Measurements from ENCODE around the gene KCNJ18.
"Not testable (repeated sequence)": the region's sequence is repeated elsewhere in the genome, so short reads cannot be mapped to it uniquely, and the experiment has no call there.

Gene KCNJ18

DNA sequence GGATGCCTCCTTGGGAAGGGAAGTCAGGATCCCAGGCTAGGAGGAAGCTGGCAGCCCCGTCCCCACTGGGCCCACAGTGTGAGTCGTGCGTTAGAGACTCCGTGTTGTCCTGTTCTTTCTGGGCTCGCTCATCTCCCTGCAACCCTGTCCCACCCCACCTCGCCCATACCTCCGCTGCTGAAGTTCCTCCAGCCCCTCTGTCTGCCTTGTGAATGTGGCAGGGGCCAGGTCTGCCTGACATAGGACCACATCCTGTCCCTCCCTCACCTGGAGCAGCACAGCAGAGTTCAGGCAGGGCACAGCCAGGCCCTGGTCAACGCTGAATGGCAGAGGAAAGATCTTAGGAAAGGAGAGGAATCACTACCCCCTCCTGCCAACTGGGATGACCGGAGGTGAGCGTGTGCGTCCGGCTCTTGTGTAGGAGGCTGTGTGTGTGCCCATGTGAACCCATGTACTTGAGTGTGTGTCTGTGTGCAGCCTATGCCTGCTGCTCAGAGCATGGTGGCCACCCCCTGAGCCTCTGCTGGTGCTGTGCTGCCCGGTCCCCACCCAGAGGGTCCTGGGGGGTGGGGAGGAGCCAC, 12.8 kb downstream of the KCNJ18 start:
- DNase-seq: no peak

DNA sequence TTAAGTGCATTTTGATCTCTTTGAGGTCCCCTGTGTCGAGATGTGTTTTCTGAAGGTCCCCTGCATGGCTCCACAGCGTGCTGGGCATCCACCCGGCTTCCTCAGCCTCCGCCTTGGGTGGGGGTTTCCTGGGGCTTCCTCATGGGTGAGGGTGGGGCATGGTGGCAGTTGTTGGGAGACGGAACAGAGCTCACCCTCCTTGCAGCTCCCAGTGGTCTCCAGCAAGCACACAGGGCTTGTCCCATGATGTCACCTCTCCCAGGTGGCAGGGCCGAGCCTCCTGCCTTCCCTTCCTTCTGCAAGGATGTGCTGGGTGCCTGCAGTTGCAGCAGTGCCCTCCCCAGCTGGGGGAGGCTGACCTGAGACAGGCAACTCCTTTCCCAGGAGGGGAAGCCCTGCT, 13.4 kb downstream of the KCNJ18 start:
- not testable (repeated sequence) for DNase-seq

DNA sequence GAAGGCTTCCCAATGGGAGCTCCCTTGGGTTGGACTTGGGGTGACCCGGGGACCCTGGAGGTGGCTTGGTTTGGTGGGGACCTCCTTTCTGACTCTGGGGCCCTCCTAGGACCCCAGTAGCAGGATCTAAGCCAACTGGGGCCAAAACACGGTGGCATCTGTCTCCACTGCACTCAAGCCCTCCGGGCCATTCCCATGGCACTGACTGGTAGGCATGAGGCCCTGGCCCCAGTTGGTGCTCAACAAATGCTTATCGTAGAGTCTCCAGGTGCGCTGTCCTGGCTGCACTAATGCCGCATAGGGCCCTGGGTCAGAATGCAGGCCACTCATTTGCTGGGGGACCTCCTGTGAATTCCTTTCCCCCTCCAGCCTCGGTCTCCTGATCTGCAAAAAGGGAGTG, 14.2 kb downstream of the KCNJ18 start:
- not testable (repeated sequence) for DNase-seq

DNA sequence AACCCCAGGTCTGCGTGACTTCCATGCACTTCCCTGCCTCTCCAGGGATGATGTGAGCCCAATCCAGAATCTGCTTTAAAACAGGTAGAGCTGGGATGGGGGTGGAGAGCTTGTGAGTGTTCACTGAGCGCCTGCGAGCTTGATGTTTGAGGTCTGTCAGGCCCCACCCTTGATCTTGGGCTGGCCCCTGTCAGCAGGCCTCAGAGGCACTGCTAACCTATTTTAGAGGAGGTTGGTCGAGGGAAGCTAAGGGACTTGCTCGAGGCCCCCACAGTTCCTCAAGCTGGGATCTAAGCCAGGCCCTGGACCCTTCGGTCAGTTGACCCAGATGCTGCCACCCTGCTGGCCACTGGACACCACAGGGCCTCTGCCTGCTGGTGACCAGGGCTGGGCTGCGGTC, 14.8 kb downstream of the KCNJ18 start:
- DNase-seq: not testable (repeated sequence)

DNA sequence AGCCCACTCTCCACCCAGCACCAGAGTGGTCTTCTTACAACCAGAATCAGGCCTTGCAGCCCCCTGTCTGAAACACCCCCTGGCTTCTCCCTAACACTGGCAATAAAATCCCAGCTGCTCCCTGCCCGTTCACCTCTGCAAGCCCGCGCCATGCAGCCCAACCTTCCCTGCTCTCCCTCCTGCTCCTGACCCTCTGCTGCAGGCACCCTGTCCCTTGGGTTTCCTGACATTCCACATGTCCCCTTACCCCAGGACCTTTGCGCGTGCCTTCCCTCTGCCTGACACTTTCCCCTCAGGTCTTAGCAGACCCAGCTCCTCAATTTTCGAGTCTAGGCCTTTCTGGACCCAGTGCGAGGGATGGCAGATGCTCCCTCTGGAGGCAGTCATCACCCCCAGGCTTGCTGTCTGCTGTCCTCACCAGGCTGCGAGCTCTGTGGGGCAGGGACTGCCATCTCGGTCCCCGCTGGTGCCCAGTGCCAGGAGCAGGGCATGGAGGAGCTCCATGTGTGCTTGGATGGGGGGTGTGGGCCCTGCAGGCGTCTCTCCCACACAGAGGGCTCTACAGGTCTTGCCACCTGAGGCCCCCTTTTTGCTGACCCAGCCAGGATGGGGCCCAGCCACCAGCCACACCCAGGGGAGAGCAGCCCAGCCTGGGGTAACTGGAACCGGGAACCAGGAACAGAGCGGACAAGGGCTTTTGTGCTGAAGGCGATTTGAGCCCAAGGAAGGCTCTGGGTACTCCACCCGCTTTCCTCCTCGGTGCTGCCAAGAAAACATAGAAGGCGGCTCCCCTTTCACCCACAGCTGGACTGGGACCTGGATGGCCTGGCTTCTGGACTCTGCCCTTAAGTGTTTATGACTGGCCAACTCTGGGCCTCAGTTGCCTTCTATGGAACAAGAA, 15.6 kb downstream of the KCNJ18 start:
- DNase-seq: not testable (repeated sequence)

DNA sequence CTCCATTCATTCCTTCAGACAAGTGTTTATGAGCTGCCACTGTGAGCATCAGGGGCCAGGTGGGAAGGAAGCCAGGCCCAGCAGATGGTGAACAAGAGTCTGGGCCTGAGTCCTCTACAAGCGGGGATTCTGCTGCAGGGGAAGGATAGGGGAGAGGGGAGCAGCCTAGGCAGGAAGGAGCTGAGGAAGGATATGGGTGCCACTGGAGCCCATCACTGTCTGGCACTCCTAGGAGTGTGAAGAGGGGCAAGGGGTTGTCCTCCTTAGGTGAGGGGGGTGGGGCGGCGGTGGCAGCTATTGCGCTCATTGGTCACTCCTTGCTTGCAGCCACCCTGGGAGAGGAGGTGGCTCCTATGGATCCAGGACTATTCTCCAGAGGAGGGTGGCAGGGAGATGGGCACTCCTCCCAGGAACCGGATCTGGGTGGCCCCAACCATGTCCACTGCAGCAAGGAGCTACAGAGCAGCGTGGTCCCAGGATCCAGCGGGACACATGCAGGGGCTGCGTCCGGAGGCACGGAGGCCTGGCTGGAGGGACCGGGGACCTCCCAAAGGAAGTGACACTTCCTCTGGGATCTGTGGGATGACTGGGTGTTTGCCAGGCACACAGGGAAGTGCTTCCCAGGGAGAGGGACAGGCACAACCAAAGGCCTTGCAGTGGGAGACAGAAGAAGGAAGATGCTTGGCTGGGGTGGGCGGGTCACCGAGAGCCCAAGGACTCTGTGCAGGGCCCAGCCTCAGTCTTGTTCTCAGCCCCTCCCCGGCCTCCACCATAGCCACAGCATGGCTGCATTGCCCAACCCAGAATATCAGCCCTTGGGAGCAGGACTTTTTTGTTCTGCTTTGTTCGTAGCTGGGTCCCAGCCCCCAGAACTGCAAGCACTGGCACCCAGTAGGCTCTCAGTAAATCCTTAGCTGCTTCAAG, 16.6 kb downstream of the KCNJ18 start:
- not testable (repeated sequence) for DNase-seq

DNA sequence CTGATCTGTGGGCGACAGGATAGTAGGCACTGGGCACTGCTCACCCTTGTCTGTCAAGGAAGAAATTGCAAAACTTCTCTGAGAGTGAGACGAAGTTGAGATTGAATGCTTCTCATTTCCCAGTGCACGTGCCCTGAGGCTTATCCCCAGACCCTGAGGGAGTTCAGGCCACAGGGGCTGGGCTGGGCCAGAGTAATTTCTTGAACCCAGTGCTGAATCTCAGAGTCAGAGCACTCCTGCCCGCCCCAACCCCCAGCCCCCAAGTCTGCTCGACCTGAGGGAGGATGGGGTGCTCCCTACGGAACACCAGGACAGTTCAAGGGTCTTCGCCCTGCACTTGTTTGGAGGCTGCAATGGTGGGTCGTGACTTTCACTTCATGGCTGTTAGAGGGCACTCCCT, 17.7 kb downstream of the KCNJ18 start:
- DNase-seq: not testable (repeated sequence)

DNA sequence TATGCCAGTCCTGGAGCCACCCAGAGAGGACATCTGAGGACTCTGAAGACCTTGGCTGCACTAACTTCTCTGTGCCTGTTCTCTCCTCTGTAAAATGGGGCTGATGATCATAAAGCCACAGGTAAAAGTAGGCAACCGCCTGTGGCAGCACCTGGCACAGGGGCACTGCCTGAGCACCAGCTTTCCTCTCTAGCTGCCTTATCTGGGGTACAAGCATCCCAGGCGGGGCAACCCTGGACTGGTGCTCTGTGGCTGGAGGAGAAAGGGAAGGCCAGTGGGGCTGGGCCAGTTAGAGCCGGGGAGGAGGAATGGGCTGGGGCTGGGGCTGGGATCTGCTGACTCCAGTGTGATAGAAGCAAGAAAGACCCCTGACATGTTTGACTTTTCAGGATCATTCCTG, 18.2 kb downstream of the KCNJ18 start:
- not testable (repeated sequence) for DNase-seq

DNA sequence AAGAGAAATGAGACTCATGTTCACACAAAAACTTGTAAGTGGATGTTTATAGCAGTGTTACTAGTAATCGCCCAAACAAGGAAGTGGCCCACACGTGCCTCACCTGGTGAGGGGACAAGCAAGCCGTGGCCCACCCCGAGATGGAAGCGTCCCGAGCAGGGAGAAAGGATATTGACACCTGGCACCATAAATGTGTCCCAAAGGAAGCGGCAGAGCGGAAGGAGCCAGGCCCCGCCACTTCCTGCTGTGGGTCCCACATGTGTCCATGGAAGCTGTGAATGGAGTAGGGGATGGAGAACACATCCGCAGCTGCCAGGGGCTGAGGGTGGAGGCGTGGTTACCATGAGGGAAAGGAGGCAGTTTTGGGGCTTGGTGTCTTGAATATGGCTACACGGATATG, 18.9 kb downstream of the KCNJ18 start:
- DNase-seq: no peak

DNA sequence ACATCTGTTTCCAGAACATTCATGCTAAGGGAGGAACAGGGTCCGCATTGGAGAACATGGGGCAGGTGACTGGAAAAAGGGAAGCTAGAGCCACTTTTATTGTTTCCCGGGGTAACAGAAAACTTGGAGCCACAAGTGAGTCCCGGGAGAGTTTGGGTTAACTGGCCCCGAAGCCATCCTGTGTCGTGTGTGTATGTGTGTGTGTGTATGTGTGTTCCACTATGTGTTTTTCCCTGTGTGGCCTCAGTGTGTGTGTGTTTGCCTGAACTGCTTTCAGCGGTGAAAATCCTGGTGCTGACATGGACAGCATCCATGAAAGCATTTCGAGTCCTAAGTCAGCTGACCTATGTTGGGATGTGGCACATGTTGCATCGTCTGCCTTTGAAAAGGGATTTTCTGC, 20.7 kb downstream of the KCNJ18 start:
- DNase-seq: not testable (repeated sequence)

DNA sequence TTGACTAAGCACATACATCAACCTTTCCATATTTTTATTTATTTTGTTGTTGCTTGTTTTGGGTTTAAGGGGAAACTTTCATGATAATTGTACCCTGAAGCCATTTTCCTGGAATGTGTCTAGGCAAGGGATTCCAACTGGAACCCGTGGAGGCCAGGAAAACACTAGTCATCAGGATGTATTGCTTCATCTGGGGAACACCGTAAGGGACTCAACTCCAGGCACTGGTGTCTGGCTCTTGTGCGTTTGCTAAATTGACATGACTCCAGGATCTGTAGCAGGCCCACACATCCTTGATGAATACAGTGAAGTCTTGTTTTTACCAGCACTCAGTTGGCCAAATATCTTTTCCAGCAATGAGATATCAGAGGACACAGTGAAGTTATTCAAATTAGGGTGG, 21.3 kb downstream of the KCNJ18 start:
- not testable (repeated sequence) for DNase-seq

DNA sequence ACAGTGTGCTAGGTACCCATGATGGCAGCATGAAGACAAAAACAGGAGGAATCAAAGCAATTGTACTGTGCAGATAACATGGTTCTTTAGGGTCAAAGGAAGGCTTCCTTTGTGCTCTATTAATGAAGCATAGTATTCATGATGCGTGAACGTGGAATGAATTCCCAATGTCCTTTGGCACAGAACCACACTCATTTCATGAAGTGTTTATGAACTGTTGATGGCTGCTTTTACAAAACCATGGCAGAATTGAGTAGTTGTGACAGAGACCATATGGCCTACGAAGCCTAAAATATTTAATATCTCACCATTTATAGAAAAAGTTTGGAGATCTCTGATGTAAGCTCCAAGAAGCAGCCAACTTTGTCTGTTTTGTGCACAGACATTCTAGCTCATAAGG, 22.4 kb downstream of the KCNJ18 start:
- DNase-seq: not testable (repeated sequence)

DNA sequence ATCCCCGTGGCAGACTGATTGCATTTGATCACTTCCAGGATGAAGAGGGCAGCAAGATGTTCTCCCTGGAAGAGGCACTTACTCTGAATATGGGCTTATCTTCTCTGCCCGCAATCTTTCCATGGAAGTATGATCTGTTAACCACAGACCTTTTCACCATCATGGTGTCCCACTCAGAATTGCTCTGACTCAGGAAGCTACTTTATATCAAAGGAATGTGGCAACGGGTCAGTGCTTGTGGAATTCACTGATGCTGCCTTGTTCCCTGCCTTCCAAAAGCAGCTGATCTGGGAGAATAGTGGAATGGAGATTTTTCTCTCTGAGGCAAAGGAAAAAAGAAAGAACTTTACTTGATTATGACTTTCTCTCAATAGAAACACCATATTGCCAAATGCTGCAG, 23.6 kb downstream of the KCNJ18 start:
- not testable (repeated sequence) for DNase-seq

DNA sequence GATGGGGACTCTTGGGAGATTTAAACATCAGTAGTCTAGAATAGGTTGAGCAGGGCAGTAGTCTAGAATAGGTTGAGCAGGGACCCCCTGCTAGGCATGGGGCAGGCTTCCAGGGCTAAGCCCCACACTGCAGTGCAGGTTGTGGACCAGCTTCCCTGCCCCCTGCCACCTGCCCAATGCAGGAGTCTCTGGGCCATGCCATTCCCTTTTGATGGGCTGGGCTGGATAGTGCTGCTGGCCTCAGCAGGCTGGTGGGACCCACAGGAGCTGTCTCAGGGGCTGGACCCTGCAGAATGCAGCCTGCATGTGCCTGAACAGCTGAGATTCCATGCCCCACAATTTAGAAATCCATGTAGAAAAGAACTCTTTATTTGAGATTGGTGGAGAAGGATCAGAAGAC, 26.6 kb downstream of the KCNJ18 start:
- not testable (repeated sequence) for DNase-seq

DNA sequence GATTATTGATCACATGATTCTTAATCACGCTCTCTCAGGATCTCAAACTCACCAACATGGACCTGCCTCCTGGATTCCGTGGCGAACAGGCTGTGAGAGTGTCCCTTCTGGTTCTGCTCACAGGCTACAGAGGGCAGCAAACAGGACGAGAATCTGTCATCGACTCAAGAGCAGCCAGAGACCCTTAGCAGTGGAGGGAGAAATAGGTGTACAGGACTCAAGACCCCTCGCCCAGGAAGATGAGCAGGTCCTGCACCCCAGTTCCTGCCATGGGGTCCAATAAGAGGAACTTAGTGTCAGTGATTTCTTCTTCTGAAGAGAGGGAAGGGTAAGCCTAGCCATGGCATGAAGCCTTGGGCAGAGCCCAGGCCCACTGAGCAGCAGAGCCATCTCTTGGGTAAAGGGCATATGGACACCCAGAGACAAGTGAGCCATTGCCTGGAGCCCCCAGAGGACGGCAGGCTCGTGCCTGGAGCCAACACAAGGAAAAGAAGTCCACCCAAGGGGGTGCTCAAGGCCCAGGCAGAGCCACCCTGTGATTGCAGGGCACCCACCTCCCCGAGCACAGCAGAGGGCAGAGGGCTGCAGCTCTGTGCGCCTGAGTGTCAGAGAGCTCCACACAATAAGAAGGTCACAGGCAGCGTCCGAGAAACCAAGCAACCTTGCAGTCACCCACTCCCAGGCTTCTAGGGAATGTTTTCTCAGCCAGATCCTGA, 27.3 kb downstream of the KCNJ18 start:
- DNase-seq: not testable (repeated sequence)

DNA sequence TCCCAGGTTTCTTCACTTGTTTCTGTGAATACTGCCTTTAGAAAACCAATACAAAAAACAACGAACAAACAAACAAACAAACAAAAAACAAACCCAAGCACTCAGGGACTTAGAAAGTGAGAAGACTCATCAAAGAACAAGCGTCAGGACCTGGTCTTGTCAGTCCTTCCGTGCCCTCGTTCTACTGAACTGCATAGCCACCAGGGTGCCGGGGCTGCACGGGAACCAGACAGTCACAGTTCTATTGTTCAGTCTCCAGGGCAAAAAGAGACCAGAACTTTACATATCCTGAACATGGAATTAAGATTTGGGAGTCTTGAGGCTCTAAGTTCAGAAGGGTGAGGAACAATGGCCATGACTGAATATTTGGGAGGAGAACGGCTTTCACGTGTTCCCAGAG, 28.2 kb downstream of the KCNJ18 start:
- not testable (repeated sequence) for DNase-seq

DNA sequence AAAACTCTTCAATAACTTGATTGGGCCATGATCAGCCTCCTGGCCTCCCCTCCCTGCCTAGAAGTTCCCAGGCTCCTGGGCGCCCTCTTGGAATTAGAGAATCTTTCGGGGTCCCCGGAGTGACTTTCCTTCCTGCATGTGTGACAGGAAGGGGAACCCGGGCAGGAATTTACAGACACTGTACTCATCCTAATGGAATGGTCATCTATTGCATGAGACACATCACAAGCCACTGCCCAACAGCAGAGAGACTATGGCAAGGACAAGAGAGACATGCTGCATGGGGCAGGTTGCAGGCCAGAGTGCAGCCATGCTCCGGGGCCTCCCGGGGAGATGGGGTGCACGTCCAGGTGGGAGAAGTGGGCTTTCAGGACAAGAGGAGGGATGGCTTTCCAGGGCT, 29.9 kb downstream of the KCNJ18 start:
- DNase-seq: not testable (repeated sequence)

DNA sequence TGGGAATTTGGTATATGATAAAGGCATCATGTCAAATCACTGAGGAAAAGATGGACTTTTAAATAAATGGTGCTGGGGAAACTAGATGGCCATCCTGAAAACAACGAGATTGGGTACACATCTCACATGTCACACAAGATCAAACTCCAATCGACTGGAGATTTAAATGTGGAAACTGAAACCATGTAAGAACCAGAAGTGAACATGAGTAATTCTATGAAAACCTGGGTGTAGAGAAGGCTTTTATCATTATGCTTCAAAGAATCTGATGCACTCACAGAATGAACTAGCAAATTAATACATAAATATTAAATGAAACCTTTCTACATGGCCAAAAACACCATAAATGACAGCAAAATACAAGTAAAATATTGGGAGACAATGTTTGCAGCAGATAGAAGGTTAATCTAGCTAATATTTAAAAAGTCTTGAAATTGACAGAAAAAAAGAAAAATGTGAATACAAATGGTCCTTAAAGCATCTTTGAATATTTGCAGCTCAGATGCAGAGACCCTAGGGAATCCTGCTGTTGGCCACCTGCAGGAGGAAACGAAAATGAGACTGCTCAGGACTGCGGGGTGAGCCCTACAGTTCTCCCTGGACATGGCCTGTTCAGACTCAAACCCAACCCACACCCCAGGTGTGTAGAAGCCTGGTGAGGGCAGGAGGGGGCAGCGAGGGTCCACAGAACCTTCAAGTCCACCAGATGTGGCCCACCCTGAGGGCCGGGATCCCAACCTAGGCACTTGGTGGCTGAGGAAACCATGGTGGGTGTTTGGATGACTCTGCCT, 32.1 kb downstream of the KCNJ18 start:
- DNase-seq: not testable (repeated sequence)

DNA sequence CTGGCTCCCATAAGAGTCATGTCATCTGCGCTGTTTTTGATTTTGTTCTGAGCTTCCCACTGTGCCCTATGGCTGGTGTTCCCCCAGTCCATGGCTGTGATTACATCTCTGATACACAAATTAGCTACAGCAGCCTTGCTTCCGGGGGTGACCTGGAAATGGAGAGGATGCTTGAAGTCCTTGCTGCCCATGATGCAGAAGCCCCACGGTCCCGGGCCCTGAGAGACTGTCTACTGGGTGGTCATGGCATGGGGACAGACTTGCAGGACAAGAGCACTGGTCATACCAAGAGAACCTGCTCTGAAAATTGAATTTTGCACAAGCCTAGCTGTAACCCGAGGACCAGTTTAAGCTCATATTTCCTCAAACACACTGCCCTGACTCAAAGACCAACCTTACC, 38.8 kb downstream of the KCNJ18 start:
- not testable (repeated sequence) for DNase-seq

DNA sequence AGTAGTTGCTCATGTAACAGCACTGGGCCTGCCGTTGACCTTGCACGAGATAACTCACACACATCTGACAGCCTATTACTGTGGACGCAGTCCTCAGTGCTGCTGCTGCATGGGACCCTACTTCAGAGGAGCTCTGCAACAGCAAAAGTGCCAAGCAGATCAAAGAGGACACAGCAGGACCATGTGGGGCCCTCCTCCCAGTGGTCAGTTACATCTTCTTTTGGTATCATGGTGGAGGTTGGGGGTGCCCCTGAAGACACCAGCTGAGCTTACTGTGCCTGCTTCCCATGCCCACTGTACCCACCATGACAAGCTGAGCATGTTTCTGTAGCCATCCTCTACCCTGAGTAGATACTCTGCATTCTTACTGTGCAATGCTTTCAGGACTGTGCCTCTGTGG, 41.6 kb downstream of the KCNJ18 start:
- DNase-seq: not testable (repeated sequence)

DNA sequence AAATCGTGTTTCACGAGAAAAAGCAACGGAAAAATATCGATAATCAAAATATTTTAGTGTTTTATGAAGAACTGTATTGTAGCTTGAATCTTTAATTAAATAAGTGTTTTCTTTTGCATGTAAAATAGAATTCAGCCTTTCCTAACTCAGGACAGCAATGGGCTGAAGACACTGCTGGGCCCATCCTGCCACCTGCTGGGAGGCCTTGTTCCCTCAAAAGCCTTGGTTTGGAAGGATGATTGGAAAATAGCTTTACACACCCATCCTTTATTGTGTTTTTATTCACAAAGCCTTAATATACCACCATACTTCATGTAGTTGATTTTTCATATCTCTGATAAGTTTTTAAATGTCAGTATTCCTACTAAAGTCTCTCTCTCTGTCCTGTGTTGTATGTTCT, 43.5 kb downstream of the KCNJ18 start:
- DNase-seq: not testable (repeated sequence)
